AG04449 (cell line): Measurements from ENCODE around the gene CIAO2B.

ENCODE experiments used
- CTCF ChIA-PET: fragments of 350-600 bp; formaldehyde crosslinking; extraction: SDS; loops from one replicate; lab custom pipeline; 2021; ENCODE audit warnings: antibody characterized with exemption; lab: Yijun Ruan, JAX
- POLR2A ChIA-PET: fragments of 400-600, 350-600 bp; formaldehyde crosslinking; extraction: SDS; loops from one replicate; lab custom pipeline; 2020; ENCODE audit warnings: antibody characterized with exemption, inconsistent platforms; lab: Yijun Ruan, JAX
- DNase-seq: peaks from one replicate; pipeline ENCODE4 v3.0.0-alpha.2; 2010; ENCODE audit warnings: low read depth, low spot score
- H3K4me3 ChIP-seq: 2 replicates; pipeline ENCODE4 v1.5.1; 2011; ENCODE audit warnings: low read depth, mild to moderate bottlenecking, control low read depth, low read length
- CTCF ChIP-seq: IDR thresholded peaks from one replicate; pipeline ENCODE4 v1.5.1; 2011; ENCODE audit warnings: mild to moderate bottlenecking, moderate library complexity, low read length, control low read depth, inconsistent platforms; ENCODE audit not compliant: insufficient read depth; ENCODE audit errors: missing control alignments

Gene CIAO2B

GRCh38 chr16:66902648-66903543 lies 31.3 kb downstream of the CIAO2B start:
- POLR2A ChIA-PET = interaction anchor here (1.2 kb wide), 1 partner anchor 21 kb away, joined by 3 read pairs; no protein-coding TSS in a partner anchor
- DNase-seq = no peak
- no peak for TF ChIP-seq CTCF
- CTCF ChIA-PET = interaction anchor here (0.8 to 24.6 kb wide), 10 partner anchors 8 to 252 kb away, joined by 3 to 350 read pairs (median 4); partner anchors contain the start of genes CDH16, CIAO2B and RRAD
- no peak overlapping the region for H3K4me3 ChIP-seq

GRCh38 chr16:66901626-66902025 lies 32.6 kb downstream of the CIAO2B start:
- H3K4me3 ChIP-seq = no peak overlapping the region
- ChIA-PET CTCF (interaction anchor here (2.2 to 24.6 kb wide), 3 partner anchors 8 to 42 kb away, joined by 6 to 350 read pairs (median 100); partner anchors contain the start of genes CDH16 and RRAD), POLR2A (no interaction called here)
- no peak for TF ChIP-seq CTCF
- DNase-seq = no peak

GRCh38 chr16:66900721-66901441 lies 33.3 kb downstream of the CIAO2B start:
- POLR2A ChIA-PET = no interaction called here
- no peak for DNase-seq
- TF ChIP-seq CTCF = no peak
- CTCF ChIA-PET = interaction anchor here (2.2 to 24.6 kb wide), 3 partner anchors 9 to 43 kb away, joined by 6 to 350 read pairs (median 100); partner anchors contain the start of genes CDH16 and RRAD
- no peak overlapping the region for H3K4me3 ChIP-seq

- no peak overlapping the region for H3K4me3 ChIP-seq
- TF ChIP-seq CTCF = no peak
- POLR2A ChIA-PET = no interaction called here
- CTCF ChIA-PET = interaction anchor here (1.1 to 24.6 kb wide), 4 partner anchors 9 to 44 kb away, joined by 4 to 350 read pairs (median 53); partner anchors contain the start of genes CDH16 and RRAD
- DNase-seq = no peak
Observed at GRCh38 chr16:66899945-66900710, 34.1 kb downstream of the CIAO2B start.

GRCh38 chr16:66899310-66899944 lies 34.8 kb downstream of the CIAO2B start:
- H3K4me3 ChIP-seq = no peak overlapping the region
- no peak for DNase-seq
- POLR2A ChIA-PET = no interaction called here
- no peak for TF ChIP-seq CTCF
- CTCF ChIA-PET = interaction anchor here (1.1 to 24.6 kb wide), 6 partner anchors 10 to 44 kb away, joined by 4 to 350 read pairs (median 68); partner anchors contain the start of genes CDH16, PDP2 and RRAD
